OCI-M2 (cell line): ENCODE results near the gene VPS33A.
"Not testable (repeated sequence)": the region's sequence is repeated elsewhere in the genome, so short reads cannot be mapped to it uniquely, and the experiment has no call there.

ENCODE experiments used
- DNase-seq: peaks from one replicate; lab custom pipeline; 2025; ENCODE audit not compliant: unreplicated experiment; lab: John Stamatoyannopoulos, UW

Gene VPS33A

DNA sequence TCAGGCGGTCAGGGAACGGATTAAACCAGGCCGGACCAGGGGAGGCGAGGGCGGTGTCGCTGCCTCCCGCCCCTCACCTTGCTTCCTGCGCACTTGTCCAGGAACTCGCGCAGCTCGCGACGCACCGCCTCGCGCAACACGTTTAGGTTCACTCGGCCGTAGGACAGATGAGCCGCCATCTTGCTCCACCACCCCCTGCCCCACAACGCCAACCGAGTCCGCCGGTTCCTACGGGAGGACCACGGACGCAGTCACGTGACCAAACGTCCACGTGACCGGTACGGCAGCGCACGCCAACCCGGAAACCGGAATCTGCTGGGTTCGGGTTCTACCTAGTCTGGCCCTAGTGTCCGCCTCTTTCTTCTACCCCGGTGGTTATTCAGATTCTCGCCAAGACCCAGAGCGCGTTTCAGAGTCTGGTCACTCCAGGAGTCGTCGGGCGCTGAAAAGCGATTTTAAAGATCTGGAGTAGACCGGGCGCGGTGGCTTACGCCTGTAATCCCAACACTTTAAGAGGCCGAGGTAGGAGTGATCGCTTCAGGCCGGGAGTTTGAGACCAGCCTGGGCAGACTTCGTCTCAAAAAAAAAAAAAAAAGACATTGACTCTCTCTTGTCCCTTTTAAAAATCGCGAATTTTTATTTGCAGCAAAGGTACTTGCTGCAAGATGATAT is at the start of gene VPS33A:
VPS33A (minus strand) TSS at position 265 of the 672 bp plus-strand sequence; CDS start at position 179, 86 bp downstream.
- DNase-seq, result peak; percentile 38

DNA sequence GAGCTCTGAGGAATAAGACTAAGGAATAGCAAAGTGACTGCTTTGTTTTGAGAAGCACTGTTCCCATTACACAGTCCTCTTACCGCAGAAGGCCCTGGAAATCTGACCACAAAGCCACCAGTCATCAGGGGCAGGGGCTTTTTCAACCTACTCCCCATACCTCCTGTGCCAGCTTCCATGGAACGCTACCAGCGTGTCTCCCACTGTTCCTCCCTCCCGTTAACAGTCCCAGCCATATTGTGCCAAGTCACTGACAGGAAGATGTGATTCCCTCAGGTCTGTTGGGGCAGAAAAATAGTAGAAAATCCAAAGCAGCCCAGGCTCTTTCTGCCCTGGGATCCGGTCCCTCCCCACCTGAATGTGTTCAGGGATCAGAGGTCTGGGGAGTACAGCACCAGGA is 46.6 kb upstream of the VPS33A start:
- no peak for DNase-seq

DNA sequence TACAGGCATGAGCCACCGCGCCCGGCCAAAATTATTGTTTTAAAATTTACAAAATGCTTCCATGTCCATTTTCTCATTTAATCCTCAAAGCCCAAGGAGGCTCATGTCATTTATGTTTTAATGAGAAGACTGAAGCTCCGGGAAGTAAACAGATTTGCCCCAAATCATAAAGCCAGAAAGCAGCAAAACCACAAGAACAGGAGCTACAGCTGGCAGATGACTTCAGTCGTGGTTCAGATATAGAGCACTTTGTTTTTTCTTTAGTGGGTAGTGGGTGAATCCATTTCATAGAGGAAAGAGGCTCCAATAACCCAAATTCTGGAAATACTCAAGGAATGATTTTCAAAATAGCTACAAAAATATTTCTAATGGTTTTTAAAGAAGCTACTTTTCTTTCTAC is 45.4 kb upstream of the VPS33A start:
- DNase-seq, result no peak

DNA sequence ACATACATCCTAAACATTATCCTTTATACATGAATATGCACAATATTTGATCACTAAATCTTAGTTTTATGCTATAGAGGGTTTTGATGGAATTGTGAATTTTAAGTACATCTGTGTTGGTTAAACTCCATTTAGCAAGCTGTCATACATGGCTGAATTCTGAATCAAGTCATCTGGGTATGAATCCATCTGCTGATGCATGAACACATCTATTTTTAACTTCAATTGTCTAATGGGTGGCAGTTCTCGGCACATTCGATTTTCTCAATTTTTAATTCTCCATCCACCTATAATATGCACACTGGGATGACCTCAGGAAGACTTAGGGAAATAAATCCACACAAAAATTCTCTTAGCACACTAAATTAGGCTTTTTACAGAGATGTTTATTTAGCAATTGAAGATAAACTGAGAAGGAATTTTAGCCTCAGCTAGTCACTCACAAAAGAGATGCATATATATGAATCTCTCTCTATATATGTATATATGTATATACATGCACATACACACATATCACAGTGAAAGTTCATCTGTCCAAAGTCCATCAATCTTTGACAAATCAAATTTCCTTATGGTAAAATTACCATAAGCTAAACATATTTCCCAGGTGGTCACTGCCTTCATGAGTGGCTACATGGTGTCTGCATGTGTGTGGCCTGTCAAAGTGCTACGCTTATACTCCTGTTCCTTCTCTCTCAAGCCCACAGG is 44.5 kb upstream of the VPS33A start:
- DNase-seq, result no peak

DNA sequence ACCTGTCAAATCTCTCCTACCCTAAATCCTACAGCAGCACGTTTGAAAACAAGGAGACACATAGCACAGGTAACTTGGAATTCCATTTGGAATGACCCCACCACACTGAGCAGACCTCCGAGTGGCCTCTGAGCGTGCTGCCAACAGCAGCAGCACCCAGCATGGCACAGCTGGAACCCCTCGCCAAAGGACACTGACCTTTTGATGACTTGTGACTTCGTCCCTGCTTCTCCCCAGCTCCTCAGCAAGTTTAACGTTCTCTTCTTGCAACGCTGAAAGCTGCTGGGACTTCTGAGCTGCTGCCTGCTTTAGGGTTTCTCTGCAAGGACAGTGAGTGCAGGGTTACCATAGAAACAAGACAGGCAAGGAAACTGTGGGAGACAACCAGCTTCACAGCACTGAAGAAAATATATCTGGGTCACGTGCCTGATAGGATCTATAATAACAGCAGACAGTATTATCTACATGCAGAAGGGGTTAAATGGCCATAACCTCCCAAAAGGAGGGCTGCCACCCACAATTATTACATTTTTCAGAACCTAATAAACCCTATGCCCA is 43.3 kb upstream of the VPS33A start:
- DNase-seq, result no peak

DNA sequence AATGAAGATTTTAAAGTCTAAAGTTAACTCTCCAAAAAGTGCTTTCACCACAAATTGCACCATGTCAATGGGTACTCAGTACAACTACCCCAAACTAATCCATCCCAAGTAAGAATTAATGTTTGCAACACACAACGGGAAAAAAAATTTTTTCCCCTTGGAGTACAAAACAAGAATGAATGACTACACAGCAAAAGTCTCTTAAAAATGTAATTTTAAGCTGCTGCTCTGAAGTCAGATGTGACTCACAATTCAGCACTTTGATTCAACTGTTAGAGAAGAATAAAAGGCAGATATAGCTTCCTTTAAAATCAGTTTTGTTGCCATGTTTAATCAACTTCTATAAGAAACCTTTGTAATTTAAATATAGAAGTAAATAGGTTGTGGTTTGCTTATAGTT is 42.5 kb upstream of the VPS33A start:
- DNase-seq, result no peak

DNA sequence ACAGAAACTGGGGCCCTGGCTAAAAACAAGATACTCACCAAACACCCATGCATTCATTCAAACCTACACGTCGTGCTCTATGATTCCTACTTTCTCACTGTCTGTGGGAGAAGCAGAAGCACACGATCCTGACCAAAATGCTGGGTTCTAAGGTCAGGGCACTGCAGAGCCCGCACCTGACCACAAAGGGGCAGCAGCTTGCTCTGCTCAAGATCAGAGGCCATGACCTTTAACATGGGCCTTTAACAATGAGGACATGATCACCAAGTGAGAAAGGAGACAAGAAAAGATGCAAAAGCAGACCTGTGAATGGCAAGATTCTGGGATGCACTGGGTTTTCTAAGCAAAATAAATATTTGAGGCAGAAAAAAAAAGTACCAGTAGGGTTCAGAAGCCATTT is 40.1 kb upstream of the VPS33A start:
- no peak for DNase-seq

DNA sequence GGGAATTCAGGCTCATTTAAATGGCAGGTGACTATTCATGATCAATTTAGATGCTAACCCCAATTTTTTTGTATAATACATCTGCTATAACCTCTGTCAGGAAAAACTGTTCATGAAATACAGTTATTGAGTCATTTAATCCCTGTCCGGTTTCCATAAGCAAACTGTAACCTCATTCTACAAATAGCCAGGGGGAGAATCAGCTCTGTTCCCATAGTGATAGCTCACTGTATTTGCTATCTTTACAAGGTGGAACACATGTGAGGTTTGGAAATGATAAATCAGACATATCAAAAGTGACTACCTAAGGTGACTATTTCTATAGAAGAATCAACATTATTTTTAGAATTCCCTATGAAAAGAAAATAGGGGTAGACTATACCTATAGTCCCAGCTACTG is 38.6 kb upstream of the VPS33A start:
- no peak for DNase-seq

DNA sequence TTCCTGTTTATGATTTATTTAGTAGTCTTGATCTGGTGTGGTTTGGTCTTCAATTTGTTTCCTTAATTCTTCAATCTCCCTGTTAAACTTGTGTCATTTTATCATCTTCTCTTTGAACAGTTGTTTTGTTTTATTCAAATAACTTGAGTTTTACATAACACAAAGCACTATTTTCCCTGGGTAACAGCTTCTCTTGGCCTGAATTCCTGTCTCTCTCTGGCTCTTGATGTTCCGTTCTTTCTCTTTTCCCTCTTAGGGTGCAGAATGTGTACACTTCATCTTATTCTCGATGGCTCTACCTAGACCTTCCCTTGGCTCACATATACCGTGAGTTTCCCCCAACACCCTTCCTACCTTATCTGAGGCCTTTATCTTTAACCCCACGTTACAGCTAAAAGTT is 36.8 kb upstream of the VPS33A start:
- DNase-seq, result no peak

DNA sequence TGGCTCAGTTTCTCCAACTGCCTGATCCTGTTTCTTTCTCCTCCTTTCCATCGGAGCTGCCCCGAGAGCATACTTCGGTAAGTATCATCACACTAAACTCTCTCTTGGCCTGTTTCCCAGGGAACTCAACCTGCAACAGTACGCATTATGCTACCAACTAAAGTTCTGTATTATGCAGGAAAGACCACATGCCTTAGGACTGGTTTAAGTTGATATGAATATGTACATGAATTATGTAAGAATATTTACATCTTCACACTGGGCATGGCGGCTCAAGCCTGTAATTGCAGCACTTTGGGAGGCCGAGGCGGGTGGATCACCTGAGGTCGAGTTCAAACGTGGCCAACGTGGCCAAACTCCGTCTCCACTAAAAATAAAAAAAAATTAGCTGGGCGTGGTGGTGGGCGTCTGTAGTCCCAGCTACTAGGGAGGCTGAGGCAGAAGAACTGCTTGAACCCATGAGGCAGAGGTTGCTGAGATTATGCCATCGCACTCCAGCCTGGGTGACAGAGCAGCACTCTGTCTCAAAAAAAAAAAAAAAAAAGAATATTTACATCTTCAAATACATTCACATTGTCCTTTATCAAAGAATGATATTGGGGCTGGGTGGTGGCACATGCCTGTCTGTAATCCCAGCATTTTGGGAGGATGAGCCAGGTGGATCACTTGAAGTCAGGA is 31.9 kb upstream of the VPS33A start:
- no peak for DNase-seq

DNA sequence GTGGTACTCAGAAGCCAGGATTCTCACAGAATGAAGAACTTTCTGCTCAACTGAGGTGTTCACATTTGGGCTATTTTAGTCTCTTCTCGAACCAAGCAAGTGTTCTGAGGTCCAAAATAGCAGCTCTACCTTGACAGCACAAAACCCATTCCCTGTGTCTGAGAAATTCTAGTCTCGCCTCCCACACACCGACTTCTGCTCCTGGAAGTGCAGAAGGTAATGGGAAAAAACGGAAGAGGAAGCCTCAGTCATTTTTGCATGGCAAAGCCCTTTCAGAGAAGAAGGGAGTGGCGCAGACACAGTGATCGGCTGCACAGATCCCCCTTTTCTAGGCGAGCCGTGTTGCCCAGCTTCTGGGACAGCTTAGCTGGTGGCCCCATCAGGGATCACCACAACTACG is 31.2 kb upstream of the VPS33A start:
- DNase-seq, result no peak

DNA sequence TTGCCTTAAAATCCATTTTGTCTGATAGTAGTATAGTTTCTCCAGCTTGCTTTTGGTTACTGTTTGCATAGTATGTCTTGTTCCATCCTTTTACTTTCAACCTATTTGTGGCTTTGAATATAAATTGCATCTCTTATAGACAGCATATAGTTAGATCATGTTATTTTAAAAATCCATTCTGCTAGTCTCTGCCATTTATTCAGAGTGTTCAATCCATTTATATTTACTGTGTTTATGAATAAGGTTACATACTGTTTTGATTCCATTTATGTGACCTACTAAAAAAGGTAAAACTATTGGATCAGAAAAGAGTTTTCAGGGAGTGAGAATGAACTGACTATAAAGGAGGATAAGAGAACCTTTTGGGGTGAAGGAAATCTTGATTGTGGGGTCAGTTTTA is 29.6 kb upstream of the VPS33A start:
- DNase-seq, result no peak

DNA sequence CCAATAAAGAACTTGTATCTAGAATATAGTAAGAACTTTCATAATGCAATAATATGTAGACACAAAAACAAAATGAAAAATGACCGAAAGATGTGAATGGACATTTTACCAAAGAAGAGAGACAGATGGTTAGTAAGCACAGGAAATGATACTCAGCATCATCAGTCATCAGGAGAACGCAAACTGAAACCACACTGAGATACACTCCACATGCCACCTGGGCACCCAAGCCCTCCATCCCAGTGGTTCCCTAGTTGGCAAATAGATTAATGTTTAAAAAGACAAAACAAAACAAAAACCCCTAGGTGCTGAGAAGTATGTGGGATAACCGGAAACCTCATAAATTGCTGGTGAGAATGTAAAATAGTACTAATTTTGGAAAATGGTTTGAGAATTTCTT is 26.8 kb upstream of the VPS33A start:
- DNase-seq, result no peak

DNA sequence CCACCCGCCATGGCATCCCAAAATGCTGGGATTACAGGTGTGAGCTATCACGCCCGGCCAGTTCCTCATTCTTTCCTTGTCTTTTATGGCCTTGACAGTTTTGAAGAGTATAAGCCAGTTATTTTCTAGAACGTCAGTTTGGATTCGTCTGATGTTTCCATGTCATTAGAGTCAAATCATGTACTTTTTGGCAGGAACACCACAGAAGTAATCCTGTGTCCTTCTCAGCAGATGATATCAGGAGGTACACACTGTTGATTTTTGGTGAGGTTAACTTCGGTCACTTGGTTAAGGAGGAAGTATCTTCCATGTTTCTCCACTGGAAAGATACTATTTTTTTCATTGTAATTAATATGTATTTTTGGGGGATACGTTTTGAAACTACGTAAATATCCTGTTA is 25.1 kb upstream of the VPS33A start:
- no peak for DNase-seq

DNA sequence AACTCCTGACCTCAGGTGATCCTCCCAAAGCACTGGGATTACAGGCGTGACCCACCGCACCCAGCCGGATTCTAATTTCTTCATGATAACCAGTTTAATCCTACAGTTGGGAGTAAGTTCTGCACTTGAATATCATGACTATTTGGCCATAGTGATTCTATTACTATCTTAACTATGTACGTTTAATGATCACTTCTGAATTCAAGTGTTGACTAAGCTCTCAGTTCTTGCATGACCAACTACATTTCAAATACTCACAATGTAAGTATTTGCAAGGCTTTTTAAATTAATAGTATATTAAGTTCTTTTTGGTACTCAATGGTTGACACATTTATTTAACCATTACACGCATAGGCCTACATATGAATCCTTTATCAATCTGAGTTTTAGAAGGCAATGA is 17.4 kb upstream of the VPS33A start:
- DNase-seq, result no peak

DNA sequence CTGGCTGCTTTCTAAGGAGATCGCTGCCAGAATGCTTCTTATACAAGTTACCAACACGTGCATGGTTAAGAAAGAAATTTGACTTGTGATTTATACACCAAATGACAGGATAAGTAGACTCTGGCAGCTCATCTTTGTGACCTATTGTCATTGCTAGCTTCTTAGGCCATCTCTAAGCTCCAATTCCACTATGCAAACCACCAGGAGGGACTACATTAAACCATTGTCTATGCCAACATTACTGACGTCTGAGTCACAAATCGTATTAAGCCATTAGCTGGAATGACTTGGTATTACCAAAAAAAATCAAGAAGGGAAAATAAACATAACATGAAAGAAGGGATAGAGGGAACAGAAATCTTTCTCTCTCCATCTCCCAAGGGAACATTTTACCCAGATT is 15.8 kb upstream of the VPS33A start:
- DNase-seq, result no peak

DNA sequence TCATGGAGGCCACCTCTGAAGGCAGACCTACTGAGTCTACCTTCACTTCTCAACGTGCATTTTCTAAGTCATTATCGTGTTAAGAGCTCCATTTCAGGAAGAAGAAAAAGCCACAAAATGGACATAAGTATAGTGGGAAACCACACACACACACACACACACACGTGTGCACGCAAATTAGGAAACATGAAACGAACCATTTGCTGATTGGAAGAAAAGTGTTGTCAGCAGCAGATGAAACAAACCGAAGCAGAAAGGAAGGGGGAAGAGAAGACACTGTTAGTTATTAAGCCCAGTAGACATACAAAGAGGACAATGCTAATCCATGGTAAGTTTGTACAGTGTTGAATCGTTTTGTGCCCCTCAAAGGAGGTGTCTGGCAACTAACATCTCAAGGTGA is 9.9 kb upstream of the VPS33A start:
- no peak for DNase-seq

DNA sequence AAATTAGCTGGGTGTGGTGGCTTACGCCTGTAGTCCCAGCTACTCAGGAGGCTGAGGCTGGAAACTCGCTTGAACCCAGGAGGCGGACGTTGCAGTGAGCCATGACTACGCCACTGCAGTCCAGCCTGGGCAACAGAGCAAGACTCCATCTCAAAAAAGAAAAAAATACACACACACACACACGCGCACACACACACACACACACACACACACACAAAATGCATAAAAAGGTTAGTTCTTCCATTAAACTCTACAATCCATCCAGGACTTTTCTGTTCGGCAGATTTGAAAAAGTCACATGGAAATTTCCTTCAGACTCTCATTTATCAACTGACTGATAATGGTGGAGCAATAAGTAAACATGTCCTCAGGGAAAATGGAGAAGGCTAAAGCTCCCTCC is 9.2 kb upstream of the VPS33A start:
- DNase-seq, result no peak

DNA sequence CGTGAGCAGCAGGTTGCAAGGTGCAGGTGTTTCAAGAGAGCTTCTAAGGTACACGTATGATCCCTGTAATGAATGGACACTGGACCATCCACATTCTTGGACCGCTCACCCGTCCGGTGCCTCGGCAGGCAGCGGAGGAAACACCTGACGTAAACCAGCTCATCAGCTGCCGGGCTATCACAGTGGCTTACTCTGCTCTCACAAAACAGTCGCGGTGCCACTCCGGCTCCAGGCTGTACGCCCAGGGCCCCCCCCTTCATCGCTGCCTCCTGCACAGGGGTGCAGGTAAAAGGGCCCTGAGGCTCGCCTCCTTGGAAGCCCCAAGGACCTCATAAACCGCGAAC is 436 bp downstream of the VPS33A start:
- no peak for DNase-seq

DNA sequence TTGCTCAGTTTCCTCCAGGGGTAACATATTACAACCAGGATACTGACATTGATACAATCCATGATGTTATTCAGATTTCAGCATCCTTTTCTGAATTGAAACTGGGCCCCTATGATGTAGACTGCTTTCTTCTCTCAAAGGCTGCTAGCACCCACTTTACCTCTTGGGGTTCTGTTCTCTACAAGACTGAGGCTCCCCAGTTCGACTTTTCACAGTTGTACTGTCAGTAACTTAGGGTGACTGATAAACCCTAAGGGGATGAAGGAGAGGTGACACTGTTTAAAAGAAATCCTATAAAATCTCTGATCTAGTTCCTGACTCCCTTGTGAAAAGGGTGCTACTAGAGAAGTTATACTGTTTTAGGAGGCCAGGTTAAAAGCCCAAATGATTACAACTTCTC is 818 bp downstream of the VPS33A start:
- no peak for DNase-seq

DNA sequence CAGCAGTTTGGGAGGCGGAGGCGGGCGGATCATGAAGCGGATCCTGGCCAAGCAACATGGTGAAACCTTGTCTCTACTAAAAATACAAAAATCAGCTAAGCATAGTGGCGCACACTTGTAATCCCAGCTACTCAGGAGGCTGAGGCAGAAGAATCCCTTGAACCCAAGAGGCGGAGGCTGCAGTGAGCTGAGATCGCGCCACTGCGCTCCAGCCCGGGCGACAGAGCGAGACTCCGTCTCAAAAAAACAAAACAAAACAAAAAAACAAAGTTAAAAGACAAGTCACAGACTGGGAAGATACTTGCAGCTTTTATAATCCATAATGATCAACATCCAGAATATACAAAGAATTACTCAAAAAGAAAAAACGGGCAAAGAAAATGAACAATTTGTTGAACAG is 5.6 kb downstream of the VPS33A start:
- not testable (repeated sequence) for DNase-seq

DNA sequence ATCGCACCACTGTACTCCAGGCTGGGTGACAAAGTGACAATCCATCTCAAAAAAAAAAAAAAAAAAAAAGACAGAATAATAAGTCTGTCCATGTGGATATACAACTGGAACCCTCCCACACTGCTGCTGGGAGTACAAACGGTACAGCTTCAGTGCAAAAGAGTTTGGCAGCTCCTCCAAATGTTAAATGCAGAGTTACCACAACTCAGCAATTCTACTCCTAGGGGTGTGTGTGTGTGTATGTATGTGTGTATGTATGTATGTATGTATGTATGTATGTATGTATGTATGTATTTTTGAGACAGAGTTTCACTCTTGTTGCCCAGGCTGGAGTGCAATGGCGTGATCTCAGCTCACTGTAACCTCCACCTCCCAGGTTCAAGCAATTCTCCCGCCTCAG is 7.4 kb downstream of the VPS33A start:
- DNase-seq, result not testable (repeated sequence)
